ENCODE data around the gene GASK1A. TPM values are rescaled to one million over a fixed set of nuclear protein-coding genes. Genes with fewer than 3 reads are reported as not detected.

The GASK1A gene
- total RNA-seq, 3 donors from 2014 or later: 10.1 to 22.6 (median 20.5) TPM

GRCh38 chr3:43035801-43036365 is 56.8 kb downstream of the GASK1A start:
- H3K4me1 ChIP-seq: no peaks in the 10 kb centered on the region

GRCh38 chr3:43036621-43037423 is 57.7 kb downstream of the GASK1A start:
- DNase-seq (ENCODE audit: low spot score in 2 of 2): no peak
- H3K9me3 ChIP-seq: no peaks in the 10 kb centered on the region
- H3K27ac ChIP-seq: no peak overlapping the region
- TF ChIP-seq, protein P1, sequence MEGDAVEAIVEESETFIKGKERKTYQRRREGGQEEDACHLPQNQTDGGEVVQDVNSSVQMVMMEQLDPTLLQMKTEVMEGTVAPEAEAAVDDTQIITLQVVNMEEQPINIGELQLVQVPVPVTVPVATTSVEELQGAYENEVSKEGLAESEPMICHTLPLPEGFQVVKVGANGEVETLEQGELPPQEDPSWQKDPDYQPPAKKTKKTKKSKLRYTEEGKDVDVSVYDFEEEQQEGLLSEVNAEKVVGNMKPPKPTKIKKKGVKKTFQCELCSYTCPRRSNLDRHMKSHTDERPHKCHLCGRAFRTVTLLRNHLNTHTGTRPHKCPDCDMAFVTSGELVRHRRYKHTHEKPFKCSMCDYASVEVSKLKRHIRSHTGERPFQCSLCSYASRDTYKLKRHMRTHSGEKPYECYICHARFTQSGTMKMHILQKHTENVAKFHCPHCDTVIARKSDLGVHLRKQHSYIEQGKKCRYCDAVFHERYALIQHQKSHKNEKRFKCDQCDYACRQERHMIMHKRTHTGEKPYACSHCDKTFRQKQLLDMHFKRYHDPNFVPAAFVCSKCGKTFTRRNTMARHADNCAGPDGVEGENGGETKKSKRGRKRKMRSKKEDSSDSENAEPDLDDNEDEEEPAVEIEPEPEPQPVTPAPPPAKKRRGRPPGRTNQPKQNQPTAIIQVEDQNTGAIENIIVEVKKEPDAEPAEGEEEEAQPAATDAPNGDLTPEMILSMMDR (IDR thresholded peaks at IDR 0.05): no peak
- TF ChIP-seq POLR2A (IDR thresholded peaks at IDR 0.05): no peak
- no peaks in the 10 kb centered on the region for H3K36me3 ChIP-seq
- no peaks in the 10 kb centered on the region for H3K4me1 ChIP-seq
- intact Hi-C loops (cut with DNase I; ENCODE audit: low total_unique reads): no loop called here
- no peaks in the 10 kb centered on the region for H3K27me3 ChIP-seq
- no peak overlapping the region for H3K4me3 ChIP-seq

More at GRCh38 chr3:43035801-43036365, 56.8 kb downstream of the GASK1A start:
- TF ChIP-seq POLR2A (IDR thresholded peaks at IDR 0.05): no peak
- no peaks in the 10 kb centered on the region for H3K36me3 ChIP-seq
- H3K9me3 ChIP-seq: no peaks in the 10 kb centered on the region
- no peak overlapping the region for H3K4me3 ChIP-seq
- intact Hi-C loops (cut with DNase I; ENCODE audit: low total_unique reads): no loop called here
- no peak for DNase-seq (ENCODE audit: low spot score in 2 of 2)
- H3K27me3 ChIP-seq: no peaks in the 10 kb centered on the region
- H3K27ac ChIP-seq: no peak overlapping the region

DNA sequence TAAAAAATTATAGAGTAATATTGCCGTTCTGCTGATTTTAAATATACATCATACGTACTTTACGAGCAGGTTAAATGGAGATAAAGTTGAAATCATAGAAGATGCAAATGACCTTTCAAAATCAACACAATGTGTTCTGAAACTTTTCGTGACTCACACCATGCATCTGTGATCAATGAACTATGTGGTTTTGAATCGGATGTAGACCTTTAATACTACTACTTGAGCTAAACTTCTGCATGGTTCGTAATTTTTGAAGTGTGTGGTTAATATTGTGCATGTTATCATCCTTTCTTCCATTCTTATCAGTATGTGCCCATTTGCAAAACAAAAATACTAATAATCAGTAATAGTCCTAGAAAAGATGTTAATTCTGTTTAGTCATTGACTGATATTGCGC is 58.9 kb downstream of the GASK1A start:
- H3K9me3 ChIP-seq: no peaks in the 10 kb centered on the region
- intact Hi-C loops (cut with DNase I; ENCODE audit: low total_unique reads): no loop called here

DNA sequence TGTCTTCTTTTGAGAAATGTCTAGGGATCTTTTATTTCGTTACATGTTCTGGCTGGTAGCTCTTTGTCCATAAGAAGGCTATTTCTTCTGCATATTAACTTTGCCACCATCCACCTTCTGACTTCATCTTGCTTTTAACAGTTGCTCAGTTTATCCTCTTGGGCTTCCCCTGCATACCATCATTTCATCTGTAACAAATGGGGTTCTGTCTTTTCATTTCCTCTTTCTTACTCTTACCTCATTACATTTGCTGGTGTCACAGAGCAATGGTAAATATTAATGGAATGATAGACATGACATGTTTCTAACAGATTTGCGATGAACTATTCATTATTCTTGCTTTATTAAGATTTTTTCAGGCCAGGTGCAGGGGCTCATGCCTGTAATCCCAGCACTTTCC is 62.4 kb downstream of the GASK1A start:
- H3K4me3 ChIP-seq: no peak overlapping the region
- DNase-seq (ENCODE audit: low spot score in 2 of 2): no peak
- peaks cover 14 to 19% of the 10 kb centered on the region in 2 donors for H3K9me3 ChIP-seq
- intact Hi-C loops (cut with DNase I; ENCODE audit: low total_unique reads): no loop called here
- TF ChIP-seq, protein P1 (IDR thresholded peaks at IDR 0.05): no peak
- TF ChIP-seq POLR2AphosphoS5 (IDR thresholded peaks at IDR 0.05) (no peak), POLR2A (IDR thresholded peaks at IDR 0.05) (no peak)
- H3K27ac ChIP-seq: no peak overlapping the region
- no peaks in the 10 kb centered on the region for H3K36me3 ChIP-seq
- H3K27me3 ChIP-seq: no peaks in the 10 kb centered on the region
- no peaks in the 10 kb centered on the region for H3K4me1 ChIP-seq

More for the DNA sequence above, 58.9 kb downstream of the GASK1A start:
- H3K36me3 ChIP-seq: no peaks in the 10 kb centered on the region
- H3K27me3 ChIP-seq: no peaks in the 10 kb centered on the region
- no peak overlapping the region for H3K27ac ChIP-seq
- no peak for DNase-seq (ENCODE audit: low spot score in 2 of 2)
- H3K4me3 ChIP-seq: no peak overlapping the region
- no peaks in the 10 kb centered on the region for H3K4me1 ChIP-seq
- TF ChIP-seq POLR2A (IDR thresholded peaks at IDR 0.05) (no peak), POLR2AphosphoS5 (IDR thresholded peaks at IDR 0.05) (no peak)
- TF ChIP-seq, protein P1 (IDR thresholded peaks at IDR 0.05): no peak

DNA sequence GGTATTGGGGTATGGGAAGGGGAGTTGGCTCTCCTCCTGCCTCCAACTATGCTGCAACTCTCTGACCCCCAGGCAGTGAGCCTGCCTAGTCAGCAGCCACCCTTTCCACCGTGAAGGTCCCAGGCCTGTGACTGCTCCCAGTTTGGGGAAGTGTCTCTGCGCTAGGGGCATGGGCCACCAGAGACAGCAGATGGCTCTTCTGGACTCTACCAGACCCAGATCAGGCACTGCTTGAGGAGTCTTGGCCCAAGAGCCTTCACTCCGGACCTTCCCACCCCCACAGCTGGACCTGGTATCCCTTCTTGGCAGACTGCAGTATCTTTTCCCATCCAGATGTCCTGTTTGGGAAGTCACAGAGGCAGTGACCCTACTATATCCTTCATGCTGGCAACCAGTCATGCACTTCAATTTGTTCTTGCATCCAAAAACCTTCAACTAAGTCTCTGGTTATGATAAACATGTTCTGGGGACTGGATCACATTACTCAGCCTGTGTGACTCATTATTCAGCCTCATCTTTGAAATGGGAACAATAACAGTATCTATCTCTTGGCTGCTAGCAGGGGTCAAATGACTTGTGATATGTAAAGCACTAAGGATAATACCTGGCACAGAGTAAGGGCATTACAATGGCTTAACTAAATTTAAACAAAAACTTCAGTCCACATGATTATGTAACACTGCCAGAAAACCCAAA is 64.1 kb downstream of the GASK1A start:
- TF ChIP-seq POLR2AphosphoS5 (IDR thresholded peaks at IDR 0.05) (no peak), POLR2A (IDR thresholded peaks at IDR 0.05) (no peak)
- TF ChIP-seq, protein P1 (IDR thresholded peaks at IDR 0.05): no peak
- no peaks in the 10 kb centered on the region for H3K36me3 ChIP-seq
- no peak overlapping the region for H3K27ac ChIP-seq
- intact Hi-C loops (cut with DNase I; ENCODE audit: low total_unique reads): no loop called here
- H3K4me3 ChIP-seq: no peak overlapping the region
- no peaks in the 10 kb centered on the region for H3K4me1 ChIP-seq
- H3K9me3 ChIP-seq: peaks cover 25 to 36% of the 10 kb centered on the region in 2 donors
- no peak for DNase-seq (ENCODE audit: low spot score in 2 of 2)
- no peaks in the 10 kb centered on the region for H3K27me3 ChIP-seq

Measured in breast epithelium (tissue), 4 donors.